Bronchial epithelial cell (primary cell): ENCODE data around the gene LIMS2. TPM values are rescaled to one million over a fixed set of nuclear protein-coding genes. Genes with fewer than 3 reads are reported as not detected.

ENCODE experiments used
- DNase-seq: peaks from one replicate; pipeline ENCODE4 v3.0.0-alpha.2; 2010; ENCODE audit warnings: low read depth
- FAIRE-seq: peaks from 2 replicates; lab custom pipeline; 2011; peaks lifted over from hg19 to GRCh38; lab: Jason Lieb, UNC
- H3K27me3 ChIP-seq: 2 replicates; pipeline ENCODE4 v1.5.1; 2011; ENCODE audit warnings: low read length; ENCODE audit not compliant: control insufficient read depth, insufficient read depth
- H3K36me3 ChIP-seq: 2 replicates; pipeline ENCODE4 v1.5.1; 2011; ENCODE audit warnings: low read length; ENCODE audit not compliant: control insufficient read depth, insufficient read depth
- H3K4me3 ChIP-seq: 2 replicates; pipeline ENCODE4 v1.5.1; 2011; ENCODE audit warnings: mild to moderate bottlenecking, low read depth, low read length, control low read depth
- total RNA-seq: library from RNA; depleted of rRNA; stranded (reverse); fragments of >200 nt; gene quantifications from 2 replicates; pipeline ENCODE4 v1.2.1, GENCODE V29; 2014
- TF ChIP-seq, protein P1 (sequence below): IDR thresholded peaks from 2 replicates; pipeline ENCODE4 v1.5.1; 2011; ENCODE audit warnings: mild to moderate bottlenecking, moderate library complexity, low read length, control low read depth, inconsistent platforms; ENCODE audit not compliant: insufficient read depth, severe bottlenecking

Gene LIMS2
- total RNA-seq, 1 donor from 2014 or later, result 0.79 TPM

- no peak for FAIRE-seq
- TF ChIP-seq, protein P1, sequence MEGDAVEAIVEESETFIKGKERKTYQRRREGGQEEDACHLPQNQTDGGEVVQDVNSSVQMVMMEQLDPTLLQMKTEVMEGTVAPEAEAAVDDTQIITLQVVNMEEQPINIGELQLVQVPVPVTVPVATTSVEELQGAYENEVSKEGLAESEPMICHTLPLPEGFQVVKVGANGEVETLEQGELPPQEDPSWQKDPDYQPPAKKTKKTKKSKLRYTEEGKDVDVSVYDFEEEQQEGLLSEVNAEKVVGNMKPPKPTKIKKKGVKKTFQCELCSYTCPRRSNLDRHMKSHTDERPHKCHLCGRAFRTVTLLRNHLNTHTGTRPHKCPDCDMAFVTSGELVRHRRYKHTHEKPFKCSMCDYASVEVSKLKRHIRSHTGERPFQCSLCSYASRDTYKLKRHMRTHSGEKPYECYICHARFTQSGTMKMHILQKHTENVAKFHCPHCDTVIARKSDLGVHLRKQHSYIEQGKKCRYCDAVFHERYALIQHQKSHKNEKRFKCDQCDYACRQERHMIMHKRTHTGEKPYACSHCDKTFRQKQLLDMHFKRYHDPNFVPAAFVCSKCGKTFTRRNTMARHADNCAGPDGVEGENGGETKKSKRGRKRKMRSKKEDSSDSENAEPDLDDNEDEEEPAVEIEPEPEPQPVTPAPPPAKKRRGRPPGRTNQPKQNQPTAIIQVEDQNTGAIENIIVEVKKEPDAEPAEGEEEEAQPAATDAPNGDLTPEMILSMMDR, result no peak
Observed at GRCh38 chr2:127660291-127660578, 15.1 kb downstream of the LIMS2 start.

GRCh38 chr2:127659408-127660290 is 15.7 kb downstream of the LIMS2 start:
- peak; percentile 32 for FAIRE-seq
- H3K4me3 ChIP-seq, result no peak overlapping the region
- DNase-seq, result no peak
- TF ChIP-seq, protein P1, result no peak
- H3K36me3 ChIP-seq, result no peaks in the 10 kb centered on the region
- peaks cover 7% of the 10 kb centered on the region for H3K27me3 ChIP-seq

More at GRCh38 chr2:127660291-127660578, 15.1 kb downstream of the LIMS2 start:
- Histone ChIP-seq H3K27me3 (peaks cover 11% of the 10 kb centered on the region), H3K4me3 (no peak overlapping the region), H3K36me3 (no peaks in the 10 kb centered on the region)
- DNase-seq, result no peak

GRCh38 chr2:127658641-127659407 is 16.5 kb downstream of the LIMS2 start:
- TF ChIP-seq, protein P1, result no peak
- Histone ChIP-seq H3K27me3 (peaks cover 6% of the 10 kb centered on the region), H3K36me3 (no peaks in the 10 kb centered on the region), H3K4me3 (no peak overlapping the region)
- FAIRE-seq (no peak), DNase-seq (no peak)

DNA sequence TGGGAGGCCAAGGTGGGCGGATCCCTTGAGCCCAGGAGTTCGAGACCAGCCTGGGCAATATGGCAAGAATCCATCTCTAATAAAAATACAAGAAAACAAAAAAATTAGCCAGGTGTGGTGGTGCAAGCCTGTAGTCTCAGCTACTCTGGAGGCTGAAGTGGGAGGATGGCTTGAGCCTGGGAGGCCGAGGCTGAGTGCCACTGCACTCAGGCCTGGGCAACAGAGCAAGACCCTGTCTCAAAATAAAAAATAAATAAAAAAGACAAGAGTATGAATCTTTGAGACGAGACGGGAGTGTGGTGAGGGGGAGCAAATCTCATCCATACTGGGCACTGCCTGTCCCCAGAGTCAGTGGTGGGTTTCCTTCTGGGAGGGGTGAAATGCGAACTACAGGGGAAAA is 17.2 kb downstream of the LIMS2 start:
- no peak for DNase-seq

DNA sequence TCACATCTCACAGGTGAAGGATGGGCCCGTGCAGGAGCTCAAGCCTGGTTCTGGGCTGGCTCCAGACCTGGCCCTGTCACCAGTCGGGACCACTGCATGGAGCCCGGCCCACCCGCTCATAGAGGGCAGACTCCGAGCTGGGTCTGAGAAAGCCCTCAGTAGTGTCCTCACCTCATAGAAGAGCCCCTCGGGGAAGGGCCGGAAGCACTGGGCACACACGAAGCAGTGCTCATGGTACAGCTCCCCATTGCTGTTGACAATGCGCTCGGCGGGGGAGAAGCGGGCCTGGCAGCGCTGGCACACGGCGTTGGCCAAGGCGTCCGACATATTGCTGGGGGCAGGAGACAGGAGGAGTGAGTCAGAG is 18.1 kb downstream of the LIMS2 start:
- Histone ChIP-seq H3K36me3 (no peaks in the 10 kb centered on the region), H3K27me3 (no peaks in the 10 kb centered on the region), H3K4me3 (no peak overlapping the region)
- DNase-seq (no peak), FAIRE-seq (no peak)
- TF ChIP-seq, protein P1, result no peak

More for the DNA sequence above, 17.2 kb downstream of the LIMS2 start:
- Histone ChIP-seq H3K36me3 (no peaks in the 10 kb centered on the region), H3K4me3 (no peak overlapping the region), H3K27me3 (no peaks in the 10 kb centered on the region)
- no peak for FAIRE-seq
- TF ChIP-seq, protein P1, result no peak
